Naive thymus-derived CD4-positive, alpha-beta T cell (primary cell): ENCODE measurements around the gene AVEN. TPM values are rescaled to one million over a fixed set of nuclear protein-coding genes. Genes with fewer than 3 reads are reported as not detected.

ENCODE experiments used
- ATAC-seq: fragments of 150-1000 bp; cut with Tn5 transposase; 2 replicates; pipeline ENCODE4 v1.10.0; 2021; ENCODE audit warnings: mild to moderate bottlenecking, moderate library complexity
- CTCF ChIA-PET: fragments of 350-600 bp; sonication (Branson Sonifier 250); formaldehyde crosslinking; loops from one replicate; lab custom pipeline; 2021; ENCODE audit warnings: antibody characterized with exemption; lab: Charles Lee
- POLR2A ChIA-PET: fragments of 350-600 bp; sonication (Branson Sonifier 250); formaldehyde crosslinking; loops from one replicate; lab custom pipeline; 2021; ENCODE audit warnings: antibody characterized with exemption, inconsistent platforms; lab: Charles Lee
- DNase-seq, 9 donors: peaks; one replicate each; pipeline versions ENCODE4 v3.0.0 to v3.0.0-alpha.2; 2020 to 2022; ENCODE audit warnings: mixed read lengths in 1 of 9
- H3K27ac ChIP-seq: one replicate; pipeline ENCODE4 v1.7.0; 2013; ENCODE audit warnings: mild to moderate bottlenecking, low read depth, low read length, moderate library complexity
- H3K27me3 ChIP-seq, 2 donors: one replicate each; pipeline ENCODE4 v1.7.0; 2013; ENCODE audit warnings: low read length in 2 of 2, mild to moderate bottlenecking in 2 of 2, moderate library complexity in 2 of 2; ENCODE audit not compliant: control insufficient read depth in 2 of 2, insufficient read depth in 2 of 2
- H3K36me3 ChIP-seq, 3 experiments: 1 replicate in 2 of 3; 2 replicates in 1 of 3; pipeline ENCODE4 v1.7.0; 2013; ENCODE audit warnings: low read length in 3 of 3, mild to moderate bottlenecking in 3 of 3, moderate library complexity in 1 of 3; ENCODE audit not compliant: insufficient read depth in 3 of 3, control insufficient read depth in 2 of 3
- H3K4me1 ChIP-seq, 2 donors: one replicate each; pipeline ENCODE4 v1.7.0; 2013; ENCODE audit warnings: low read length in 2 of 2, mild to moderate bottlenecking in 2 of 2, moderate library complexity in 1 of 2; ENCODE audit not compliant: control insufficient read depth in 2 of 2, insufficient read depth in 2 of 2
- H3K4me3 ChIP-seq: 2 replicates; pipeline ENCODE4 v1.7.0; 2013; ENCODE audit warnings: mild to moderate bottlenecking, low read length
- H3K9me3 ChIP-seq, 3 experiments: 1 replicate in 2 of 3; 2 replicates in 1 of 3; pipeline ENCODE4 v1.7.0; 2013; ENCODE audit warnings: low read length in 3 of 3; ENCODE audit not compliant: control insufficient read depth in 2 of 3
- H3K27ac Mint-ChIP-seq, 9 donors: one replicate each; pipeline ENCODE4 v1.8.0; 2020 to 2022; ENCODE audit warnings: mixed read lengths in 9 of 9, mild to moderate bottlenecking in 8 of 9, moderate library complexity in 5 of 9, inconsistent platforms in 2 of 9
- H3K27me3 Mint-ChIP-seq, 5 donors: one replicate each; pipeline ENCODE4 v1.8.0; 2021 to 2022; ENCODE audit warnings: mixed read lengths in 5 of 5, mild to moderate bottlenecking in 1 of 5
- H3K36me3 Mint-ChIP-seq, 5 donors: one replicate each; pipeline ENCODE4 v1.8.0; 2020 to 2022; ENCODE audit warnings: mixed read lengths in 5 of 5, mild to moderate bottlenecking in 3 of 5, inconsistent platforms in 1 of 5
- H3K4me1 Mint-ChIP-seq, 7 donors: one replicate each; pipeline ENCODE4 v1.8.0; 2020 to 2022; ENCODE audit warnings: mixed read lengths in 7 of 7, mild to moderate bottlenecking in 3 of 7, inconsistent platforms in 1 of 7
- H3K4me3 Mint-ChIP-seq, 10 donors: one replicate each; pipeline ENCODE4 v1.8.0; 2020 to 2022; ENCODE audit warnings: mild to moderate bottlenecking in 10 of 10, mixed read lengths in 10 of 10, moderate library complexity in 6 of 10, inconsistent platforms in 2 of 10
- H3K9me3 Mint-ChIP-seq, 11 donors: one replicate each; pipeline ENCODE4 v1.8.0; 2020 to 2022; ENCODE audit warnings: mixed read lengths in 11 of 11, mild to moderate bottlenecking in 4 of 11, inconsistent platforms in 1 of 11, moderate library complexity in 1 of 11
- intact Hi-C, 2 donors: fragments of 100-400 bp; cut with micrococcal nuclease; formaldehyde crosslinking; loops; one replicate each; pipeline ENCODE4 v1.15.1; 2023
- polyA plus RNA-seq, 2 donors: library from polyadenylated mRNA; unstranded; fragments of 300-500 nt; fragmentation: Illumina TruSeq; gene quantifications; one replicate each; pipeline ENCODE4 v1.2.3, GENCODE V29; 2021
- total RNA-seq, 6 experiments: library from RNA in 5 of 6; stranded (reverse) in 5 of 6; gene quantifications; 1 replicate in 5 of 6; 2 replicates in 1 of 6; pipeline ENCODE4 v1.2.3 and lab custom pipeline; 2021 to 2026

The AVEN gene
- total and polyA plus RNA-seq, 7 experiments from 2014 or later = 6.4 to 12.8 (median 6.8) TPM

DNA sequence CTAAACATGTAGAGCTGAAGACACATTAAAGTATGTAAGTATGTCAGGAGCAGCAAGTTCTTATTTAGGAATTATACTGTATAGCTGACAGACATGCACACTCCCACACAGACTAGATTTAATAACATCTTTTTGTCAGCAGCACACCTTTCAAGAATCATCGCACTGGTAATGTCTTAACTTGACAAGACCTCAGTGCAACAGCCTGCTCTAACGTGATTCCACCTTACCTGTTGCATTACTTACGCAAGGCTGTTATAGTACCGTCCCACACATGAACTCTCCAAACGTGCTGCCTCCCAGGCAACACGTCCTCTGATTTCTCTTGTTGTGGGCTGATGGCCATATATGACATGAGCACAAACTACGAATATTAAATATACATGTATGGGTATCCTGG lies 58.8 kb downstream of the AVEN start:
- ATAC-seq (no peak), DNase-seq (no peak)
- Histone ChIP-seq H3K27me3 (no peaks in the 10 kb centered on the region), H3K4me3 (no peak overlapping the region), H3K9me3 (no peaks in the 10 kb centered on the region), H3K36me3 (no peaks in the 10 kb centered on the region), H3K27ac (no peak overlapping the region), H3K4me1 (no peaks in the 10 kb centered on the region)
- intact Hi-C loops = no loop called here
- H3K36me3 Mint-ChIP-seq = peaks cover 0 to 6% (median 0%) of the 10 kb centered on the region in 5 donors
- CTCF ChIA-PET = no interaction called here
- H3K4me3 Mint-ChIP-seq = no peak overlapping the region
- no peaks in the 10 kb centered on the region for H3K9me3 Mint-ChIP-seq
- POLR2A ChIA-PET = no interaction called here
- no peak overlapping the region for H3K27ac Mint-ChIP-seq
- peaks cover 0 to 1% (median 0%) of the 10 kb centered on the region in 7 donors for H3K4me1 Mint-ChIP-seq
- no peaks in the 10 kb centered on the region for H3K27me3 Mint-ChIP-seq

DNA sequence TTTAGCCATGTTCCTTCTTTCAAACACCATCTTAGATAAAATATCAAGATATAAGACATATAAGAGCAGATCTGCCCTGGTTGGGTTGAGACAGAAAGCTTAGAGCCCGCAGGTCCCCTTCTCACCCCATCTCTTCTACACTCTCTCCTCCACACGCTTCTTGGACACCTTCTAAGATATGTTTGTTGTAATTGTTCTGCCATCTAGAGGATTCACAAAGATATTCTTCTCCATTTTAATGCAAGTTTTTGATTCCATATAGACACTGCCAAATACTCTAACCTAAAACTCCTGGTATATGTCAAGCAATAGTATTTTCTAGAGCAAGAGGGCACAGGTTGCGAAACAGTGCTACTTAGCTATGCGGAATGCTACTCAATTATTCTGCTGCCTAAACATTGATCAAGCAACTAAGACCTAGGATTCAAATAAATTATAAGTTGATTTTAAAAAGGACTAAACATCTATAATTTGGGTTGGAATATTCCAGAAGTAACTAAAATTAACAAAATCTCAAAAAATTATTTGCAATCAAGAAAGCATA lies 63.9 kb downstream of the AVEN start:
- H3K27me3 Mint-ChIP-seq = peaks cover 0 to under 1% (median 0%) of the 10 kb centered on the region in 5 donors
- intact Hi-C loops = no loop called here
- no peak overlapping the region for H3K27ac Mint-ChIP-seq
- Histone ChIP-seq H3K27me3 (no peaks in the 10 kb centered on the region), H3K9me3 (no peaks in the 10 kb centered on the region), H3K4me3 (no peak overlapping the region), H3K36me3 (no peaks in the 10 kb centered on the region), H3K27ac (no peak overlapping the region), H3K4me1 (no peaks in the 10 kb centered on the region)
- DNase-seq (no peak), ATAC-seq (no peak)
- ChIA-PET CTCF (no interaction called here), POLR2A (no interaction called here)
- H3K36me3 Mint-ChIP-seq = peaks cover 0 to 7% (median 0%) of the 10 kb centered on the region in 5 donors
- no peak overlapping the region for H3K4me3 Mint-ChIP-seq
- H3K4me1 Mint-ChIP-seq = peaks cover 0 to 4% (median 0%) of the 10 kb centered on the region in 7 donors
- H3K9me3 Mint-ChIP-seq = no peaks in the 10 kb centered on the region

GRCh38 chr15:33971811-33972210 lies 67.2 kb downstream of the AVEN start:
- Histone ChIP-seq H3K27me3 (no peaks in the 10 kb centered on the region), H3K9me3 (no peaks in the 10 kb centered on the region), H3K4me3 (no peak overlapping the region), H3K4me1 (no peaks in the 10 kb centered on the region), H3K27ac (no peak overlapping the region), H3K36me3 (no peaks in the 10 kb centered on the region)
- CTCF ChIA-PET = no interaction called here
- Mint-ChIP-seq H3K36me3 (peaks cover 0 to 7% (median 4%) of the 10 kb centered on the region in 5 donors), H3K9me3 (no peaks in the 10 kb centered on the region), H3K27me3 (peaks cover 0 to 6% (median 0%) of the 10 kb centered on the region in 5 donors), H3K27ac (no peak overlapping the region), H3K4me3 (no peak overlapping the region), H3K4me1 (peaks cover 0 to 2% (median 0%) of the 10 kb centered on the region in 7 donors)
- POLR2A ChIA-PET = no interaction called here
- no peak for DNase-seq
- ATAC-seq = no peak
- intact Hi-C loops = no loop called here

GRCh38 chr15:33968821-33969220 lies 70.2 kb downstream of the AVEN start:
- CTCF ChIA-PET = no interaction called here
- DNase-seq (no peak), ATAC-seq (no peak)
- Histone ChIP-seq H3K4me3 (no peak overlapping the region), H3K27me3 (no peaks in the 10 kb centered on the region), H3K9me3 (no peaks in the 10 kb centered on the region), H3K4me1 (no peaks in the 10 kb centered on the region), H3K36me3 (no peaks in the 10 kb centered on the region), H3K27ac (no peak overlapping the region)
- Mint-ChIP-seq H3K36me3 (peaks cover 0 to 4% (median 1%) of the 10 kb centered on the region in 5 donors), H3K4me1 (peaks cover 0 to 2% (median 0%) of the 10 kb centered on the region in 7 donors), H3K27me3 (peaks cover 0 to 6% (median 0%) of the 10 kb centered on the region in 5 donors), H3K9me3 (no peaks in the 10 kb centered on the region), H3K27ac (no peak overlapping the region), H3K4me3 (no peak overlapping the region)
- POLR2A ChIA-PET = no interaction called here
- intact Hi-C loops = no loop called here

- ChIA-PET POLR2A (no interaction called here), CTCF (no interaction called here)
- H3K27ac Mint-ChIP-seq = no peak within 1 kb of the TSS
- no peaks in the 10 kb centered on the region for H3K36me3 ChIP-seq
- H3K27me3 Mint-ChIP-seq = peaks cover 0 to 6% (median 0%) of the 10 kb centered on the region in 5 donors
- no peak within 1 kb of the TSS for H3K27ac ChIP-seq
- peaks cover 0 to 2% (median 0%) of the 10 kb centered on the region in 7 donors for H3K4me1 Mint-ChIP-seq
- DNase-seq (no peak), ATAC-seq (no peak)
- no peaks in the 10 kb centered on the region for H3K9me3 Mint-ChIP-seq
- no peak within 1 kb of the TSS for H3K4me3 ChIP-seq
- intact Hi-C loops = no loop called here
- H3K36me3 Mint-ChIP-seq = peaks cover 0 to 4% (median 0%) of the 10 kb centered on the region in 5 donors
- H3K4me3 Mint-ChIP-seq = no peak within 1 kb of the TSS
- H3K27me3 ChIP-seq = no peaks in the 10 kb centered on the region
- H3K9me3 ChIP-seq = no peaks in the 10 kb centered on the region
- H3K4me1 ChIP-seq = no peaks in the 10 kb centered on the region
These were observed 70.8 kb downstream of the AVEN start, which contains the start of gene CHRM5 for GRCh38 chr15:33968224-33968623. Gene CHRM5, plus strand, starts transcription at chr15:33968497. Its CDS starts 94,221 bp downstream, at chr15:34062718.

DNA sequence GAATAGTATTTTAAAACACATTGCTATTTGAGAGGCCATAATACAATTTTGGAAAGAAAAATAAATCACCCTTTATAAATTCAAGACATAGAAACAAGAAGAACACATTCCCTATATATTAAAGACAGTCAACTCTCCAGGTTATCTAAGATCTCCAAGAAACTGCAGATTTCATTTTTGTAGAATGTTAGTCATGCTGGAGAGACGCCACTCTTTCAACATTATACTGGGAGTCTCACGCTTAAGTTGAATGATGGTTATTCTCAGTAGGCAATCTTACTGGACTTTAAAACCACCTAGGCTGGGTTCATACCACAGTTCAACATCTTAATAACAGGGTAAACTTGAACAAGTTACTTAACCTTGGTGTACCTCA lies 74.4 kb downstream of the AVEN start:
- DNase-seq (no peak), ATAC-seq (no peak)
- Histone ChIP-seq H3K9me3 (no peaks in the 10 kb centered on the region), H3K27ac (no peak overlapping the region), H3K4me3 (no peak overlapping the region), H3K27me3 (no peaks in the 10 kb centered on the region), H3K4me1 (no peaks in the 10 kb centered on the region), H3K36me3 (no peaks in the 10 kb centered on the region)
- intact Hi-C loops = loop anchor here in 1 of 2 donors (1.0 kb wide), 1 partner anchor 229 kb away; no protein-coding TSS in a partner anchor
- Mint-ChIP-seq H3K27me3 (peaks cover 0 to 5% (median 0%) of the 10 kb centered on the region in 5 donors), H3K4me1 (peaks cover 0 to 5% (median 0%) of the 10 kb centered on the region in 7 donors), H3K27ac (no peak overlapping the region), H3K9me3 (no peaks in the 10 kb centered on the region), H3K36me3 (peaks cover 0 to 6% (median 3%) of the 10 kb centered on the region in 5 donors), H3K4me3 (no peak overlapping the region)
- ChIA-PET CTCF (interaction anchor here (0.6 kb wide), 1 partner anchor 114 kb away, joined by 5 read pairs; no protein-coding TSS in a partner anchor), POLR2A (no interaction called here)
